A549 (cell line): ENCODE measurements around the gene SYT1.

Experiments
- CEBPB ChIP-seq, 2 experiments: fragments of >200 bp in 1 of 2; sonication (Bioruptor Twin) in 1 of 2; formaldehyde crosslinking in 1 of 2; IDR thresholded peaks; 2 replicates each; pipeline ENCODE4 v1.6.1; 2012 to 2016
- EP300 ChIP-seq, 2 experiments: fragments of >200 bp; sonication (Bioruptor Twin); formaldehyde crosslinking; IDR thresholded peaks; 2 replicates in 1 of 2; 3 replicates in 1 of 2; pipeline ENCODE4 v1.6.1; 2016 to 2017
- MAFK ChIP-seq: fragments of 450-650 bp; IDR thresholded peaks from 2 replicates; pipeline ENCODE4 v1.6.1; 2014; ENCODE audit not compliant: partially characterized antibody
- MAZ ChIP-seq: fragments of 150-350 bp; IDR thresholded peaks from 2 replicates; pipeline ENCODE4 v1.6.1; 2014; ENCODE audit warnings: antibody characterized with exemption, low read depth, low read length, borderline replicate concordance
- POLR2A ChIP-seq: IDR thresholded peaks from 2 replicates; pipeline ENCODE4 v1.6.1; 2012; ENCODE audit warnings: mild to moderate bottlenecking, low read length
- RAD21 ChIP-seq, 2 experiments: fragments of >200 bp in 1 of 2; sonication (Bioruptor Twin) in 1 of 2; formaldehyde crosslinking in 1 of 2; IDR thresholded peaks in 1 of 2; conservative IDR thresholded peaks in 1 of 2; 2 replicates in 1 of 2; 3 replicates in 1 of 2; pipeline ENCODE4 v1.6.1; 2012 to 2018; ENCODE audit warnings: inconsistent platforms in 1 of 2
- TF ChIP-seq, protein P1 (sequence below): IDR thresholded peaks from 2 replicates; pipeline ENCODE4 v1.6.1; 2012
- TF ChIP-seq, protein P2 (sequence below): fragments of 200-600 bp; sonication (generic); IDR thresholded peaks from 2 replicates; pipeline ENCODE4 v1.6.1; 2016; ENCODE audit warnings: antibody characterized with exemption, mild to moderate bottlenecking, moderate library complexity
- TF ChIP-seq, protein P3 (sequence below): fragments of >200 bp; sonication (Bioruptor Twin); formaldehyde crosslinking; IDR thresholded peaks from 3 replicates; pipeline ENCODE4 v1.5.1; 2016

DNA sequence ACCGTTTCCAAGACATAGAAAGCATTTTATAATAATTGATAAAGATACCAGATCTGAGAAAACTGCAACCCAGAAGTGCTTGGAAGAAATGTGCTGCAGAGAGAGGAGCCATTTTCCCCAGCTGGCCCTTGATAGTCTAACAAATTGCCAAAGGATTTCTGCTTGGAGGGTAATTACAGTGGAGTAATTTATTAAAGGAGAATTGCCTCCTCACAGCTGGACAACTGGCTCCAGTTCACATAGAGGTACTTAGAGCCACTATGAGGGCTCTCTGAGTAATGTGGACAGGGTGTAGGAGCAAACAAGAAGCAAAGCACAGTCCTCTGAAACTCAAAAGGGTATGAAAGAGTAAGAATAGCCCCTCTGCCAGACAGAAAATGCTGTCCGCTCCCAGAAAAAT lies 335.6 kb downstream of the SYT1 start:
- TF ChIP-seq, protein P1, sequence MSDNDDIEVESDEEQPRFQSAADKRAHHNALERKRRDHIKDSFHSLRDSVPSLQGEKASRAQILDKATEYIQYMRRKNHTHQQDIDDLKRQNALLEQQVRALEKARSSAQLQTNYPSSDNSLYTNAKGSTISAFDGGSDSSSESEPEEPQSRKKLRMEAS, result no peak
- TF ChIP-seq, protein P2, sequence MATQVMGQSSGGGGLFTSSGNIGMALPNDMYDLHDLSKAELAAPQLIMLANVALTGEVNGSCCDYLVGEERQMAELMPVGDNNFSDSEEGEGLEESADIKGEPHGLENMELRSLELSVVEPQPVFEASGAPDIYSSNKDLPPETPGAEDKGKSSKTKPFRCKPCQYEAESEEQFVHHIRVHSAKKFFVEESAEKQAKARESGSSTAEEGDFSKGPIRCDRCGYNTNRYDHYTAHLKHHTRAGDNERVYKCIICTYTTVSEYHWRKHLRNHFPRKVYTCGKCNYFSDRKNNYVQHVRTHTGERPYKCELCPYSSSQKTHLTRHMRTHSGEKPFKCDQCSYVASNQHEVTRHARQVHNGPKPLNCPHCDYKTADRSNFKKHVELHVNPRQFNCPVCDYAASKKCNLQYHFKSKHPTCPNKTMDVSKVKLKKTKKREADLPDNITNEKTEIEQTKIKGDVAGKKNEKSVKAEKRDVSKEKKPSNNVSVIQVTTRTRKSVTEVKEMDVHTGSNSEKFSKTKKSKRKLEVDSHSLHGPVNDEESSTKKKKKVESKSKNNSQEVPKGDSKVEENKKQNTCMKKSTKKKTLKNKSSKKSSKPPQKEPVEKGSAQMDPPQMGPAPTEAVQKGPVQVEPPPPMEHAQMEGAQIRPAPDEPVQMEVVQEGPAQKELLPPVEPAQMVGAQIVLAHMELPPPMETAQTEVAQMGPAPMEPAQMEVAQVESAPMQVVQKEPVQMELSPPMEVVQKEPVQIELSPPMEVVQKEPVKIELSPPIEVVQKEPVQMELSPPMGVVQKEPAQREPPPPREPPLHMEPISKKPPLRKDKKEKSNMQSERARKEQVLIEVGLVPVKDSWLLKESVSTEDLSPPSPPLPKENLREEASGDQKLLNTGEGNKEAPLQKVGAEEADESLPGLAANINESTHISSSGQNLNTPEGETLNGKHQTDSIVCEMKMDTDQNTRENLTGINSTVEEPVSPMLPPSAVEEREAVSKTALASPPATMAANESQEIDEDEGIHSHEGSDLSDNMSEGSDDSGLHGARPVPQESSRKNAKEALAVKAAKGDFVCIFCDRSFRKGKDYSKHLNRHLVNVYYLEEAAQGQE, result no peak
- TF ChIP-seq, protein P3, sequence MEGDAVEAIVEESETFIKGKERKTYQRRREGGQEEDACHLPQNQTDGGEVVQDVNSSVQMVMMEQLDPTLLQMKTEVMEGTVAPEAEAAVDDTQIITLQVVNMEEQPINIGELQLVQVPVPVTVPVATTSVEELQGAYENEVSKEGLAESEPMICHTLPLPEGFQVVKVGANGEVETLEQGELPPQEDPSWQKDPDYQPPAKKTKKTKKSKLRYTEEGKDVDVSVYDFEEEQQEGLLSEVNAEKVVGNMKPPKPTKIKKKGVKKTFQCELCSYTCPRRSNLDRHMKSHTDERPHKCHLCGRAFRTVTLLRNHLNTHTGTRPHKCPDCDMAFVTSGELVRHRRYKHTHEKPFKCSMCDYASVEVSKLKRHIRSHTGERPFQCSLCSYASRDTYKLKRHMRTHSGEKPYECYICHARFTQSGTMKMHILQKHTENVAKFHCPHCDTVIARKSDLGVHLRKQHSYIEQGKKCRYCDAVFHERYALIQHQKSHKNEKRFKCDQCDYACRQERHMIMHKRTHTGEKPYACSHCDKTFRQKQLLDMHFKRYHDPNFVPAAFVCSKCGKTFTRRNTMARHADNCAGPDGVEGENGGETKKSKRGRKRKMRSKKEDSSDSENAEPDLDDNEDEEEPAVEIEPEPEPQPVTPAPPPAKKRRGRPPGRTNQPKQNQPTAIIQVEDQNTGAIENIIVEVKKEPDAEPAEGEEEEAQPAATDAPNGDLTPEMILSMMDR, result no peak
- TF ChIP-seq POLR2A, result no peak
- no peak for TF ChIP-seq MAFK
- TF ChIP-seq MAZ, result no peak
- TF ChIP-seq RAD21 (conservative IDR thresholded peaks at IDR 0.05 in 1 of 2, IDR thresholded peaks at IDR 0.05 in 1 of 2), result no peak
- no peak for TF ChIP-seq CEBPB (IDR thresholded peaks at IDR 0.05)
- no peak for TF ChIP-seq EP300 (IDR thresholded peaks at IDR 0.05)
